ENCODE measurements around the gene LPGAT1.
A peak's percentile ranks its signal among the peaks of the same experiment; 100 is the strongest.

The LPGAT1 gene

DNA sequence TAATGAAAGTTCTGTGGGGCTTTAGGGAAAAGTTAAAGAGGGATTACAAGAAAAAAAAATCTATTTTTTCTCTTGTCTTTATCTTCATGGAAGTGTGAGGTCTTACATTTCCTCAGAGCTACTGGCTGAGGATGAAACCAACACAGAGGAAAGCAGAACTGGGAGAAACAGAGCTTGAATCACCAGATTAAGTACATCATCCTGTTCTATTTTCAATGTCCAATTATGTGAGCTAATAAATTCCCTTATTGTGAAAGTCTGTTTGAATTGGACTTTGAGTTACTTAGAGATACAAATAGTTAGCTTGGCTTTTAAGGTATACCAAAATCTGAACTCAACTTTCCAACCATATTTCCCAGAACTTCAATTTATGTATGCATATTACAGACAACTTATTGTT is 69.2 kb downstream of the LPGAT1 start:
- Histone ChIP-seq H3K27ac (ENCODE audit: low read depth, low read length, severe bottlenecking) (no peak overlapping the region), H3K4me3 (ENCODE audit: extremely low read depth, insufficient read depth, low read length, poor library complexity, severe bottlenecking) (no peak overlapping the region), H3K4me1 (ENCODE audit: control insufficient read depth, insufficient read depth, low read length, poor library complexity, severe bottlenecking) (no peaks in the 10 kb centered on the region), H3K36me3 (ENCODE audit: control insufficient read depth, insufficient read depth, low read length) (peaks cover 8% of the 10 kb centered on the region), H3K9me3 (ENCODE audit: control insufficient read depth, low read length) (peaks cover 6% of the 10 kb centered on the region)

DNA sequence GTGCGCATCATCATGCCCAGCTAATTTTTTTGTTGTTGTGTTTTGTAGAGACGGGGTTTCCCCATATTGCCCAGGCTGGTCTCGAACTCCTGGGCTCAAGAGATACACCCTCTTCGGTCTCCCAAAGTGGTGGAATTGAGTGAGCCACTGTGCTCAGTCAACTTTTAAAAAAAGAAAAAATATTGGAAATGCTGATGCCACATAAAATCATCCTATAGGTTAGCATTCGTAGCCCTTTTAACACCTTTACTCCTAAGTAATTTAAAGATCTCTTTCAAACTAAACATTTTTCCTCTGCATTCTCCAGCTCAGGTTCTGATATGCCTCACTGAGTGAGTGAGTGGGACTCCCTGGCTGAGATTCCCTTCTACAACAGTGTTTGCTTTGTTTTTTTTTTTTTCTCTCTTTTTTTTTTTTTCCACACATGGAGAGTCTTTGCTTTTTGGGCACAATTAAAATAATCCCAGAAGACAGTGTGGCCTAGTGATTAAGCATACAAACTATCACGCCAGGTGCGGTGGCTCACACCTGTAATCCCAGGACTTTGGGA is 74.0 kb downstream of the LPGAT1 start:
- Histone ChIP-seq H3K4me1 (ENCODE audit: control insufficient read depth, insufficient read depth, low read length, poor library complexity, severe bottlenecking) (peaks cover 15% of the 10 kb centered on the region), H3K4me3 (ENCODE audit: extremely low read depth, insufficient read depth, low read length, poor library complexity, severe bottlenecking) (no peak overlapping the region), H3K9me3 (ENCODE audit: control insufficient read depth, low read length) (peaks cover 6% of the 10 kb centered on the region), H3K36me3 (ENCODE audit: control insufficient read depth, insufficient read depth, low read length) (peaks cover 8% of the 10 kb centered on the region), H3K27ac (ENCODE audit: low read depth, low read length, severe bottlenecking) (no peak overlapping the region)
- WGBS, 2 experiments (ENCODE audit: insufficient coverage in 2 of 2) = 96 to 100% methylated on average over 4 of the region's 7 CpGs

DNA sequence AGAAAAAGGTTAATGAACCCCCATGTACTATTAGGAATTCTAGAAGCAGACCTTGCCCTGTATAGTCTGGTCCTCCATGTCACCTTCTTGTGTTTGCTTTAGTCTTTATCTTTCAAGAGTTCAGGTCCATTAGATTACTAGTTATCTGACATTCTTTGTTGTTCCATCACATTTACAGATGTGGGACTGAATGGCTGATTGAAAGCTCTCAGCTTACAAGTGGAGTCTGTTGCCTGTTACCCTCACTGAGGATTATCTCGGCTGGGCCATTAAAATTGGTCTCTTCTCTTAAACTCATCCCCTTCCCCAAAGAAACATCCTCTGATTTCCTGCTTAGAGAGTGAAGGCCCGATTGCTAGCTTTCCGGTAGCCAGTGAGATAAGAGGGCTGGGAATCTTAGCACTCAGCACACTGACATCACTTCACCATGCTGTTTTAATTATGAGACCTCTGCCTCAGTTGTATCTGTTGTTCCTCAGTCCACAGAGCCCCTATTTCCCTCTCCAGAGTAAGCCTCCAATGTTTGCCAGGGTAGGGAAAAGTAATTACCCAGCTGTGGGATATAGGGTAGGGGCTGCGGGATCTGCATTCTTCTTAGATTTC is 76.8 kb downstream of the LPGAT1 start:
- Histone ChIP-seq H3K36me3 (ENCODE audit: control insufficient read depth, insufficient read depth, low read length) (peaks cover 21% of the 10 kb centered on the region), H3K4me1 (ENCODE audit: control insufficient read depth, insufficient read depth, low read length, poor library complexity, severe bottlenecking) (peaks cover 24% of the 10 kb centered on the region), H3K4me3 (ENCODE audit: extremely low read depth, insufficient read depth, low read length, poor library complexity, severe bottlenecking) (no peak overlapping the region), H3K27ac (ENCODE audit: low read depth, low read length, severe bottlenecking) (peak overlapping the region; percentile 64), H3K9me3 (ENCODE audit: control insufficient read depth, low read length) (peaks cover 6% of the 10 kb centered on the region)
- WGBS, 2 experiments (ENCODE audit: insufficient coverage in 2 of 2) = 55% methylated on average over 2 of the region's 4 CpGs; no CpG with 5 or more reads in 1 of the 2 experiments

DNA sequence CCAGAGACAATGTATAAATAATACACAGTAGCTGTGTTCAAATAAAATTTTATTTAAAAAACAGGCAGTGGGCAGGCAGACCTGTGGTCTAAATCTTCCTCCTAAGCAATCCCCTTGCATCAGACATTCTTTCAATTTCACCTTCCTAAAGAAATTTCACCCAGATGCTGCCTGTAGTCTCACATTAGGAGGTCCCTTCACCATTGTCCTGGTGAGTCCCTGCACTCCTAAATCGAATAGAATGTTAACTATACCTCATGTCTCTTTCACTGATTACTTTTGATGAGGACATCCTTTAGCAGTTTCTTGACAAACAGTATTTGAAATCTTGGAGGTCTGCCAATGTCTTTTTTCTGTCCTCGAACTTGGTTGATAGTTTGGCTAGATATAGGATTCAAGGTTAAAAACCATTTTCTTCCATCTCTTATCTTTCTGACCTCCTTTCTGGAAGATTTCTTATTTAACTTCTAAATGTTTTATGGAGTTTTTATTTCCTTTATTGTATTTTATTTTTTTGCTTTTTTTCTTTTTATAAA is 77.5 kb downstream of the LPGAT1 start:
- Histone ChIP-seq H3K9me3 (ENCODE audit: control insufficient read depth, low read length) (peaks cover 6% of the 10 kb centered on the region), H3K27ac (ENCODE audit: low read depth, low read length, severe bottlenecking) (peak overlapping the region; percentile 26), H3K4me1 (ENCODE audit: control insufficient read depth, insufficient read depth, low read length, poor library complexity, severe bottlenecking) (peaks cover 24% of the 10 kb centered on the region), H3K36me3 (ENCODE audit: control insufficient read depth, insufficient read depth, low read length) (peaks cover 19% of the 10 kb centered on the region), H3K4me3 (ENCODE audit: extremely low read depth, insufficient read depth, low read length, poor library complexity, severe bottlenecking) (no peak overlapping the region)
- 17 to 20% methylated on average over 1 of the region's 2 CpGs for WGBS, 2 experiments (ENCODE audit: insufficient coverage in 2 of 2)

DNA sequence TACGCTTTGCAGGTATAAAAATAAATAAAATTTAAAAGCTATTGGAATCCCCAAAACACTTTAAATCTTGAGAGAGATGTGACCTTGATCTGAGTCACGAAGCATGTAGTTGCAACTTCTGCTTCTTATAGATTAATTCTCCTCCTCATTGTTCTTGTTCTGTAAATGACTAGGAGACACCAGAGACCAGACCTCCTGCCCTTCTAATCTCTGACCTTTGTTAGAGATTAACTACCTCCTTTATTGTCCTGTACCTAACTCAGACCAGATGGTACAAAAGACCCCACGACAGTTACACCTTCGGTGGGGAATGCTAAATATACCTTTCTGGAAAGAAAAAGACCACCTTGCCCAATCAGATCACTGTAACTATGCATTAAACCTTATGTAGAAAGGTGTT is 78.2 kb downstream of the LPGAT1 start:
- H3K4me1 ChIP-seq (ENCODE audit: control insufficient read depth, insufficient read depth, low read length, poor library complexity, severe bottlenecking) = peaks cover 24% of the 10 kb centered on the region
- H3K36me3 ChIP-seq (ENCODE audit: control insufficient read depth, insufficient read depth, low read length) = peaks cover 17% of the 10 kb centered on the region
- no peak overlapping the region for H3K4me3 ChIP-seq (ENCODE audit: extremely low read depth, insufficient read depth, low read length, poor library complexity, severe bottlenecking)
- no peaks in the 10 kb centered on the region for H3K9me3 ChIP-seq (ENCODE audit: control insufficient read depth, low read length)
- peak overlapping the region; percentile 26 for H3K27ac ChIP-seq (ENCODE audit: low read depth, low read length, severe bottlenecking)
- WGBS, 2 experiments (ENCODE audit: insufficient coverage in 2 of 2) = 80% methylated on average over 1 of the region's 4 CpGs; no CpG with 5 or more reads in 1 of the 2 experiments

DNA sequence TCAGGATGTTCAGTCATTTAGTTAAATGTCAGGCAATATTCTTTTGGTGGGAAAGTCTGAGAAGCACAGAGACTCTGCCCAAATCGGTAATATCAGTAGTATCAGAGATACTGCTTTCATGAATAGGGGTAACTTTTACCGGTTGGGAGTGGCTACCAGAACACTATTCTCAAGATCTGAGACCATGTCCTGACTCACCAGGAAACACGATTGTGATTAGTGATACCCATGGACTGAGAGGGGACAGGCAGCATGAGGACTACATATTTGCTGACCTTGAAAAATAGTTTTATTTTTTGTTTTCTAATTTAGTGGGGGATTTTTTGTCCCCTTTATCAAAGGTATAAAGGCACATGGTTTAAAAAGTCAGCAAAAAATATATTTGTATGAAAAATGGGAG is 79.1 kb downstream of the LPGAT1 start:
- 62% methylated on average over 3 of the region's 3 CpGs; no CpG with 5 or more reads in 1 of the 2 experiments for WGBS, 2 experiments (ENCODE audit: insufficient coverage in 2 of 2)
- Histone ChIP-seq H3K4me1 (ENCODE audit: control insufficient read depth, insufficient read depth, low read length, poor library complexity, severe bottlenecking) (peaks cover 24% of the 10 kb centered on the region), H3K4me3 (ENCODE audit: extremely low read depth, insufficient read depth, low read length, poor library complexity, severe bottlenecking) (no peak overlapping the region), H3K27ac (ENCODE audit: low read depth, low read length, severe bottlenecking) (no peak overlapping the region), H3K9me3 (ENCODE audit: control insufficient read depth, low read length) (no peaks in the 10 kb centered on the region), H3K36me3 (ENCODE audit: control insufficient read depth, insufficient read depth, low read length) (peaks cover 17% of the 10 kb centered on the region)

DNA sequence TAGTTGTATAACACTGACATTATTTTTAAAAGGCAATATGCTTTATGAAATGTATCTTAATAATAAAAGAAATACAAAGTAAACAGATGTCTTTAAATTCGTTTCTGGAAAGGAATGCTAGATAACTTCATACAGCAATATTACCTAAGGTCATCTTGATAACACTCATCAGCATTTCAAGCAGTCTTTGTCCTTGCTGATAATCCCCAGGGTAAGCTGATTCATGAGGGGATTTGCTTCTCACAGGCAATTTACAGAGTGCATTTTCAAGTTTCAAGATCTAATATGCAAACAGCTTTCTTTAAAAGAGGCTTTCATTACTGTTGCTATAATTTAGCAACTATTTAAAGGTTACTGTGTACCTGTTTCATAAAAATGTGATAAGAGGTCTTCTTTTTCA is 80.0 kb downstream of the LPGAT1 start:
- Histone ChIP-seq H3K36me3 (ENCODE audit: control insufficient read depth, insufficient read depth, low read length) (peaks cover 17% of the 10 kb centered on the region), H3K27ac (ENCODE audit: low read depth, low read length, severe bottlenecking) (peak overlapping the region; percentile 50), H3K4me1 (ENCODE audit: control insufficient read depth, insufficient read depth, low read length, poor library complexity, severe bottlenecking) (peaks cover 24% of the 10 kb centered on the region), H3K9me3 (ENCODE audit: control insufficient read depth, low read length) (no peaks in the 10 kb centered on the region), H3K4me3 (ENCODE audit: extremely low read depth, insufficient read depth, low read length, poor library complexity, severe bottlenecking) (no peak overlapping the region)
- WGBS, 2 experiments (ENCODE audit: insufficient coverage in 2 of 2) = no CpG with 5 or more reads among the region's 1 CpG

DNA sequence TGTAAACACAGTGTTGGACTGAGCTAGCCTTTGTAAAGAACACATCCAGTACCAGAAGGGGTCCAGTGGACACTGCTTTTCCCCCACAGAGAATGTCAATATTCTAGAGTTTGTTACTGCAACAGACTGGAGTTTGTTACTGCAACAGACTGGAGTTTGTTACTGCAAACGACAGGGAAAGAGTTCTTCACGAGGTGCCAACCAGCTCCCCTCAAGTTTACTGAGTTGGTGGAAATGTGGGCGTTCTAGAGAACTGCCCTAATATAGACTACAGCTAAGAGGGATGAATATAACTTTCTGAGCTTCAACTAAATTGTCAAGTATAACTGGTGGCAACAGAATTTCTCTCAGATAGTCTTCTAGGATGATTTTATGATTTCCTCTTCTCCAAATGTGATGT is 81.3 kb downstream of the LPGAT1 start:
- WGBS, 2 experiments (ENCODE audit: insufficient coverage in 2 of 2) = 79 to 100% methylated on average over 2 to 3 of the region's 3 CpGs
- H3K9me3 ChIP-seq (ENCODE audit: control insufficient read depth, low read length) = no peaks in the 10 kb centered on the region

DNA sequence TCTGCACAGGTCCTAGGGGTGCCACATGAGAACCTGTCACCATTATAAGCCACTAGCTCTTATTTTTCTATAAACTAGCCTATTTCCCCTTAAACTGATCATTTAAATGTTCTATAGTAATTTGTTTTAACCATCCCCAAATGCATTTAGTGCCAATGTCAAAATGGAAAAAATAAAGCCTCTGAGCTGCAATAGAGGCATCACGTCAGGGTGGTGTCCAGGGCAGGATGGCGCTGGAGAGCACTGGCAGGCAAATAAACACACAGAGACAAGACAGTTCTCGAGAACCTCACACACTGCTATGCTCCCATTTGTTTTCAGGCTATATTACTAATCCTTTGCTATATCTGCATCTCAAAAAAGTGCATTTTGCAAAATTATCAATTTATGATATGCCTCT is 81.8 kb downstream of the LPGAT1 start:
- Histone ChIP-seq H3K4me3 (ENCODE audit: extremely low read depth, insufficient read depth, low read length, poor library complexity, severe bottlenecking) (no peak overlapping the region), H3K9me3 (ENCODE audit: control insufficient read depth, low read length) (no peaks in the 10 kb centered on the region), H3K36me3 (ENCODE audit: control insufficient read depth, insufficient read depth, low read length) (peaks cover 17% of the 10 kb centered on the region), H3K27ac (ENCODE audit: low read depth, low read length, severe bottlenecking) (no peak overlapping the region), H3K4me1 (ENCODE audit: control insufficient read depth, insufficient read depth, low read length, poor library complexity, severe bottlenecking) (peaks cover 21% of the 10 kb centered on the region)
- WGBS, 2 experiments (ENCODE audit: insufficient coverage in 2 of 2) = 93 to 100% methylated on average over 1 to 3 of the region's 3 CpGs

More for the DNA sequence above, 81.3 kb downstream of the LPGAT1 start:
- peaks cover 24% of the 10 kb centered on the region for H3K4me1 ChIP-seq (ENCODE audit: control insufficient read depth, insufficient read depth, low read length, poor library complexity, severe bottlenecking)
- H3K36me3 ChIP-seq (ENCODE audit: control insufficient read depth, insufficient read depth, low read length) = peaks cover 17% of the 10 kb centered on the region
- no peak overlapping the region for H3K4me3 ChIP-seq (ENCODE audit: extremely low read depth, insufficient read depth, low read length, poor library complexity, severe bottlenecking)
- no peak overlapping the region for H3K27ac ChIP-seq (ENCODE audit: low read depth, low read length, severe bottlenecking)

DNA sequence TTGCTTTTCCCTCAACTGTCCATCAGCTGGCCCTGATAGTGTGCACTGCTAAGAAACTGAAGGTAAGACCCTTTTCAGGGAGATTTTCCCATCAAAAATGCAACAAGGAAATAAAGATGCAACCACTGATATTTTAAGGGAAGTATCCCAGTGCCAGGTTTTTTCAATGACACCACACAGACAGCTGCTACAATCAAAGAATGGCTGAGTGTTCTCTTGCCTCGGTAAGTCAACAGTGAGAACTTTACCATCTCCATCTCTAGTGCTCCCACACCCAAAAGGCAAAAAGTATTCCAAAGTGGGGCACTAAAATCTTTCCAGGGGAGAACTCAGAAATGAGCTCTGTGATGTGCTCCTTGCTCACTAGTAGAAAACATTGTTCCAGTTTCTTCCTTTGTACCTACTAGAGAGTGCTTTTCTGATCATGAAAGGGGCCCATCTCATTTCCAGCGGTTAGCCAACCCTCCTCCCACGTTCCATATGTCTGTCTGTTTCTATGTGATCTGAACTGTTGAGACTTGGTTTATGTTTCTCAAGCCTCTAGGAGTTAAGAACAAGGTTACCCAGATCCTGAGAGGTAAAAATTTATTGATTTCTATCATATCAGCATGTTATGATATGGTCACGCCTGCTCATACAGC is 87.6 kb downstream of the LPGAT1 start:
- Histone ChIP-seq H3K4me3 (ENCODE audit: extremely low read depth, insufficient read depth, low read length, poor library complexity, severe bottlenecking) (no peak overlapping the region), H3K9me3 (ENCODE audit: control insufficient read depth, low read length) (no peaks in the 10 kb centered on the region), H3K27ac (ENCODE audit: low read depth, low read length, severe bottlenecking) (no peak overlapping the region), H3K36me3 (ENCODE audit: control insufficient read depth, insufficient read depth, low read length) (peaks cover 3% of the 10 kb centered on the region), H3K4me1 (ENCODE audit: control insufficient read depth, insufficient read depth, low read length, poor library complexity, severe bottlenecking) (no peaks in the 10 kb centered on the region)
- WGBS, 2 experiments (ENCODE audit: insufficient coverage in 2 of 2) = 86% methylated on average over 1 of the region's 4 CpGs; no CpG with 5 or more reads in 1 of the 2 experiments

DNA sequence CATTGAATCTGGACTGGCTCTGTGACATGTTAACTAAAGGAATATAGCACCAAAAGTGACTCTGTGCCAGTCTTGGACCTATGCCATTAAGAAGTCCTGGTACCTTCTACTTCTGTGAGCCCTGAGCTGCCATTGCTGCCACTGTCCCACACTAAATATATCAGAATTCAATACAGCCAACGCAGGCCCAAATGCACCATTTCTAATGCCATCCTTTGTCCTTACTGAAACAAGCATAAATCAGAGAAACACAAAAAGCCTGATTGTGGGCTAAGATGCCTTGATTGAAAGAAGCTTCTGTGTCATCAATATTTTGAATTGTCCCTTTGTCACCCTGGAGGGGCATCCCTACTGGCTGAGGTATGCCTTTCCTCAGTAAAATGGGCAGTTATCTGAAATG is 88.3 kb downstream of the LPGAT1 start:
- Histone ChIP-seq H3K4me1 (ENCODE audit: control insufficient read depth, insufficient read depth, low read length, poor library complexity, severe bottlenecking) (peaks cover 5% of the 10 kb centered on the region), H3K9me3 (ENCODE audit: control insufficient read depth, low read length) (no peaks in the 10 kb centered on the region), H3K36me3 (ENCODE audit: control insufficient read depth, insufficient read depth, low read length) (no peaks in the 10 kb centered on the region), H3K27ac (ENCODE audit: low read depth, low read length, severe bottlenecking) (no peak overlapping the region), H3K4me3 (ENCODE audit: extremely low read depth, insufficient read depth, low read length, poor library complexity, severe bottlenecking) (no peak overlapping the region)
- 100% methylated on average over 1 of the region's 1 CpG; no CpG with 5 or more reads in 1 of the 2 experiments for WGBS, 2 experiments (ENCODE audit: insufficient coverage in 2 of 2)
